Keratinocyte (primary cell): ENCODE data around the gene CHSY1. TPM values are rescaled to one million over a fixed set of nuclear protein-coding genes. Genes with fewer than 3 reads are reported as not detected.
A peak's percentile ranks its signal among the peaks of the same experiment; 100 is the strongest.

Source experiments
- DNase-seq: peaks from one replicate; pipeline ENCODE4 v3.0.0-alpha.2; 2011; ENCODE audit warnings: low read depth, missing footprints, low spot score
- FAIRE-seq: peaks from 2 replicates; lab custom pipeline; 2011; peaks lifted over from hg19 to GRCh38; lab: Jason Lieb, UNC
- H2AFZ ChIP-seq: 2 replicates; pipeline ENCODE4 v1.6.0; 2012; ENCODE audit warnings: low read length, control low read depth, inconsistent platforms; ENCODE audit not compliant: control insufficient read depth
- H3K27ac ChIP-seq: 2 replicates; pipeline ENCODE4 v1.5.1; 2011; ENCODE audit warnings: low read length; ENCODE audit not compliant: control insufficient read depth, insufficient read depth
- H3K27me3 ChIP-seq: 3 replicates; pipeline ENCODE4 v1.6.0; 2011; ENCODE audit warnings: low read length; ENCODE audit not compliant: control insufficient read depth, insufficient read depth; ENCODE audit errors: extremely low read depth
- H3K36me3 ChIP-seq, 2 experiments: 2 replicates in 1 of 2; 3 replicates in 1 of 2; pipeline ENCODE4 v1.5.1; 2011; ENCODE audit warnings: low read length in 2 of 2, mild to moderate bottlenecking in 1 of 2; ENCODE audit not compliant: control insufficient read depth in 2 of 2, insufficient read depth in 2 of 2; ENCODE audit errors: extremely low read depth in 1 of 2
- H3K4me1 ChIP-seq: 3 replicates; pipeline ENCODE4 v1.5.1; 2011; ENCODE audit warnings: low read length; ENCODE audit not compliant: control insufficient read depth, insufficient read depth; ENCODE audit errors: extremely low read depth
- H3K4me2 ChIP-seq: 3 replicates; pipeline ENCODE4 v1.6.0; 2011; ENCODE audit warnings: low read depth, low read length; ENCODE audit not compliant: control insufficient read depth, insufficient read depth; ENCODE audit errors: extremely low read depth
- H3K4me3 ChIP-seq, 3 experiments: fragments of 200-600 bp in 1 of 3; sonication (generic) in 1 of 3; 2 replicates in 2 of 3; 3 replicates in 1 of 3; pipeline ENCODE4 v1.5.1; 2011 to 2016; ENCODE audit warnings: low read length in 3 of 3, mild to moderate bottlenecking in 3 of 3, control low read depth in 2 of 3, inconsistent platforms in 1 of 3, low read depth in 1 of 3, mixed read lengths in 1 of 3, mixed run types in 1 of 3, moderate library complexity in 1 of 3; ENCODE audit not compliant: control insufficient read depth in 2 of 3, insufficient read depth in 2 of 3; ENCODE audit errors: extremely low read depth in 1 of 3
- H3K79me2 ChIP-seq: 2 replicates; pipeline ENCODE4 v1.6.0; 2012; ENCODE audit warnings: low read length; ENCODE audit not compliant: control insufficient read depth, insufficient read depth
- H3K9ac ChIP-seq: 3 replicates; pipeline ENCODE4 v1.6.0; 2011; ENCODE audit warnings: low read length; ENCODE audit not compliant: control insufficient read depth, insufficient read depth; ENCODE audit errors: extremely low read depth
- H3K9me1 ChIP-seq: 3 replicates; pipeline ENCODE4 v1.6.0; 2011; ENCODE audit warnings: low read length; ENCODE audit not compliant: control insufficient read depth, insufficient read depth; ENCODE audit errors: extremely low read depth
- H3K9me3 ChIP-seq: 2 replicates; pipeline ENCODE4 v1.5.1; 2012; ENCODE audit warnings: low read depth, low read length; ENCODE audit not compliant: control insufficient read depth
- H4K20me1 ChIP-seq: 3 replicates; pipeline ENCODE4 v1.6.0; 2011; ENCODE audit warnings: low read length; ENCODE audit not compliant: control insufficient read depth, insufficient read depth; ENCODE audit errors: extremely low read depth
- EZH2 ChIP-seq: IDR thresholded peaks from one replicate; pipeline ENCODE4 v1.6.1; 2012; ENCODE audit warnings: inconsistent platforms, mild to moderate bottlenecking, low read length, moderate library complexity
- dilution Hi-C: fragments of 300-500 bp; cut with MboI; formaldehyde crosslinking; loops from one replicate; pipeline ENCODE4 v1.7.0; 2020; ENCODE audit warnings: low sequenced_read_pairs; ENCODE audit not compliant: extremely low pct_ligation_motif_present
- polyA plus RNA-seq, 5 experiments: library from polyadenylated mRNA; depleted of rRNA in 3 of 5; stranded (reverse) in 3 of 5; stranded (forward) in 1 of 5; unstranded in 1 of 5; fragments of >200 nt; gene quantifications; 1 replicate in 1 of 5; 2 replicates in 3 of 5; 3 replicates in 1 of 5; pipeline versions ENCODE4 v1.2.1 to v1.2.3, GENCODE V29; 2011 to 2012; ENCODE audit warnings: missing spikeins in 2 of 5, low read depth in 1 of 5, low replicate concordance in 1 of 5
- TF ChIP-seq, protein P1 (sequence below), 3 experiments: IDR thresholded peaks in 1 of 3; conservative IDR thresholded peaks in 1 of 3; optimal IDR thresholded peaks in 1 of 3; 2 replicates in 2 of 3; 3 replicates in 1 of 3; pipeline versions ENCODE3 to v1.5.1; 2011; ENCODE audit warnings: low read length in 3 of 3, mild to moderate bottlenecking in 3 of 3, moderate library complexity in 2 of 3, control low read depth in 1 of 3, inconsistent platforms in 1 of 3; ENCODE audit not compliant: insufficient read depth in 2 of 3; ENCODE audit errors: extremely low read depth in 1 of 3

Gene CHSY1
- polyA plus RNA-seq, 1 donor (not counting 4 experiments of a cell fraction or from before 2014, with no cell fraction given) = 27.0 TPM

- peaks cover 89% of the 10 kb centered on the region for H3K79me2 ChIP-seq
- no peaks in the 10 kb centered on the region for H3K36me3 ChIP-seq
- H2AFZ ChIP-seq = no peak overlapping the region
- DNase-seq (no peak), FAIRE-seq (no peak)
- no peaks in the 10 kb centered on the region for H4K20me1 ChIP-seq
- H3K4me1 ChIP-seq = peaks cover 86% of the 10 kb centered on the region
- H3K4me2 ChIP-seq = peak overlapping the region; percentile 87
- H3K27ac ChIP-seq = peak overlapping the region; percentile 83
- no peaks in the 10 kb centered on the region for H3K9me3 ChIP-seq
- TF ChIP-seq, protein P1, sequence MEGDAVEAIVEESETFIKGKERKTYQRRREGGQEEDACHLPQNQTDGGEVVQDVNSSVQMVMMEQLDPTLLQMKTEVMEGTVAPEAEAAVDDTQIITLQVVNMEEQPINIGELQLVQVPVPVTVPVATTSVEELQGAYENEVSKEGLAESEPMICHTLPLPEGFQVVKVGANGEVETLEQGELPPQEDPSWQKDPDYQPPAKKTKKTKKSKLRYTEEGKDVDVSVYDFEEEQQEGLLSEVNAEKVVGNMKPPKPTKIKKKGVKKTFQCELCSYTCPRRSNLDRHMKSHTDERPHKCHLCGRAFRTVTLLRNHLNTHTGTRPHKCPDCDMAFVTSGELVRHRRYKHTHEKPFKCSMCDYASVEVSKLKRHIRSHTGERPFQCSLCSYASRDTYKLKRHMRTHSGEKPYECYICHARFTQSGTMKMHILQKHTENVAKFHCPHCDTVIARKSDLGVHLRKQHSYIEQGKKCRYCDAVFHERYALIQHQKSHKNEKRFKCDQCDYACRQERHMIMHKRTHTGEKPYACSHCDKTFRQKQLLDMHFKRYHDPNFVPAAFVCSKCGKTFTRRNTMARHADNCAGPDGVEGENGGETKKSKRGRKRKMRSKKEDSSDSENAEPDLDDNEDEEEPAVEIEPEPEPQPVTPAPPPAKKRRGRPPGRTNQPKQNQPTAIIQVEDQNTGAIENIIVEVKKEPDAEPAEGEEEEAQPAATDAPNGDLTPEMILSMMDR (optimal IDR thresholded peaks at IDR 0.05 in 1 of 3, IDR thresholded peaks at IDR 0.05 in 1 of 3, conservative IDR thresholded peaks at IDR 0.05 in 1 of 3; ENCODE audit: extremely low read depth in 1 of 3, insufficient read depth in 2 of 3, low read length in 3 of 3) = no peak
- H3K9ac ChIP-seq = peak overlapping the region; percentile 75
- peak overlapping the region in 2 of 3 experiments; percentile 61 to 71 for H3K4me3 ChIP-seq
- dilution Hi-C loops = no loop called here
- H3K9me1 ChIP-seq = no peaks in the 10 kb centered on the region
- no peaks in the 10 kb centered on the region for H3K27me3 ChIP-seq
Measured at GRCh38 chr15:101189409-101190091, 62.3 kb downstream of the CHSY1 start.

- dilution Hi-C loops = no loop called here
- Histone ChIP-seq H3K27me3 (no peaks in the 10 kb centered on the region), H3K9me1 (no peaks in the 10 kb centered on the region), H3K4me1 (peaks cover 79% of the 10 kb centered on the region), H3K9me3 (no peaks in the 10 kb centered on the region), H3K4me3 (peak overlapping the region; percentile 35 to 71 (median 61)), H3K4me2 (peak overlapping the region; percentile 87), H3K27ac (peak overlapping the region; percentile 83), H3K36me3 (no peaks in the 10 kb centered on the region), H3K79me2 (peaks cover 84% of the 10 kb centered on the region), H2AFZ (no peak overlapping the region), H4K20me1 (no peaks in the 10 kb centered on the region), H3K9ac (peak overlapping the region; percentile 75)
- FAIRE-seq (no peak), DNase-seq (no peak)
- TF ChIP-seq, protein P1 (optimal IDR thresholded peaks at IDR 0.05 in 1 of 3, IDR thresholded peaks at IDR 0.05 in 1 of 3, conservative IDR thresholded peaks at IDR 0.05 in 1 of 3; ENCODE audit: extremely low read depth in 1 of 3, insufficient read depth in 2 of 3, low read length in 3 of 3) = no peak
- TF ChIP-seq EZH2 = no peak
Measured at GRCh38 chr15:101188637-101189408, 63.0 kb downstream of the CHSY1 start.
